ENCODE measurements around the gene PRPS2. TPM values are rescaled to one million over a fixed set of nuclear protein-coding genes. Genes with fewer than 3 reads are reported as not detected.

The PRPS2 gene
- total and polyA plus RNA-seq, 2 of the 8 experiments (the other 6 are each of a cell fraction or from before 2014, with no cell fraction given), result 11.8 to 31.4 TPM

DNA sequence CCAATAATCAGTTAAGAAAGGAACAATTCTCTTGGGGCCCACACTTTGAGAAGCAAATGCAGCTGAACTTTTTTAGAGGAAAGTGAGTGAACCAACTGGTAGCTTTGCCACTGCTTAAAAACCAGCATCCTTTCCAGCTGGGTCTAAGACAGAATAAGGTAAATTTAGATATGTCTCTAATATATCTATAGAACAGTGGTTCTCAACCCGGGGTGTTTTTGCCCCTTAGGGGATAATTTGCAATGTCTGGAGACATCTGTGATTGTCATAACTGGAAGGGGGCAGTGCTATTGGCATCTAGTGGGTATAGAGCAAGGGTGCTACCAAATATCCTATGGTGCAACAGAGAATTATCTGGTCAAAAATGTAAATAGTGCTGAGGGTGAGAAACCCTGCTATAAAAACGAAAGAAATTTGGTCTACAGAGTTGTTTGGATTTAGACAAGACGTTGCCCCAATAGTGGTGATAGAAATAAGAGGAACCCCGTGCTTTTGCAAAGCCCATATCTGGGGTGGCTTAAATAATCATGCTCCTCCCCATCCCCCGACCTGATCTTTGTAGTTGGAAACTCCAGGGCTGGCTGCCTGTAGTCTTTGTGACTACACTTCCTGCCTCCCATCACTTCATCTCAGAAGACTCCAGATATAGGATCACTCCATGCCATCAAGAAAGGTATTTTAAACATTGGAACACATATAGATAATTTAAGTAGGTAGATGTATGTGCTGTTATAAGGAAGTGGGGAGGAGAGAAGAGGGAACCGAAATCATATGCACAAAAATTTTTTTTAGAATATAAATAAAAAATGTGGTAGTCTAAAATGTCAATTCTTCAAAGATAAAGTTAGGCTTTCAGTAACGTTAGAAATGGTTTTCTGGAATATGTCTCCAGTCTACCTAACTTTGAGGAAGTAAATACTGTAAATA, 75.5 kb downstream of the PRPS2 start, which contains the start of gene TLR7 (continued):
- TF ChIP-seq, protein P1, sequence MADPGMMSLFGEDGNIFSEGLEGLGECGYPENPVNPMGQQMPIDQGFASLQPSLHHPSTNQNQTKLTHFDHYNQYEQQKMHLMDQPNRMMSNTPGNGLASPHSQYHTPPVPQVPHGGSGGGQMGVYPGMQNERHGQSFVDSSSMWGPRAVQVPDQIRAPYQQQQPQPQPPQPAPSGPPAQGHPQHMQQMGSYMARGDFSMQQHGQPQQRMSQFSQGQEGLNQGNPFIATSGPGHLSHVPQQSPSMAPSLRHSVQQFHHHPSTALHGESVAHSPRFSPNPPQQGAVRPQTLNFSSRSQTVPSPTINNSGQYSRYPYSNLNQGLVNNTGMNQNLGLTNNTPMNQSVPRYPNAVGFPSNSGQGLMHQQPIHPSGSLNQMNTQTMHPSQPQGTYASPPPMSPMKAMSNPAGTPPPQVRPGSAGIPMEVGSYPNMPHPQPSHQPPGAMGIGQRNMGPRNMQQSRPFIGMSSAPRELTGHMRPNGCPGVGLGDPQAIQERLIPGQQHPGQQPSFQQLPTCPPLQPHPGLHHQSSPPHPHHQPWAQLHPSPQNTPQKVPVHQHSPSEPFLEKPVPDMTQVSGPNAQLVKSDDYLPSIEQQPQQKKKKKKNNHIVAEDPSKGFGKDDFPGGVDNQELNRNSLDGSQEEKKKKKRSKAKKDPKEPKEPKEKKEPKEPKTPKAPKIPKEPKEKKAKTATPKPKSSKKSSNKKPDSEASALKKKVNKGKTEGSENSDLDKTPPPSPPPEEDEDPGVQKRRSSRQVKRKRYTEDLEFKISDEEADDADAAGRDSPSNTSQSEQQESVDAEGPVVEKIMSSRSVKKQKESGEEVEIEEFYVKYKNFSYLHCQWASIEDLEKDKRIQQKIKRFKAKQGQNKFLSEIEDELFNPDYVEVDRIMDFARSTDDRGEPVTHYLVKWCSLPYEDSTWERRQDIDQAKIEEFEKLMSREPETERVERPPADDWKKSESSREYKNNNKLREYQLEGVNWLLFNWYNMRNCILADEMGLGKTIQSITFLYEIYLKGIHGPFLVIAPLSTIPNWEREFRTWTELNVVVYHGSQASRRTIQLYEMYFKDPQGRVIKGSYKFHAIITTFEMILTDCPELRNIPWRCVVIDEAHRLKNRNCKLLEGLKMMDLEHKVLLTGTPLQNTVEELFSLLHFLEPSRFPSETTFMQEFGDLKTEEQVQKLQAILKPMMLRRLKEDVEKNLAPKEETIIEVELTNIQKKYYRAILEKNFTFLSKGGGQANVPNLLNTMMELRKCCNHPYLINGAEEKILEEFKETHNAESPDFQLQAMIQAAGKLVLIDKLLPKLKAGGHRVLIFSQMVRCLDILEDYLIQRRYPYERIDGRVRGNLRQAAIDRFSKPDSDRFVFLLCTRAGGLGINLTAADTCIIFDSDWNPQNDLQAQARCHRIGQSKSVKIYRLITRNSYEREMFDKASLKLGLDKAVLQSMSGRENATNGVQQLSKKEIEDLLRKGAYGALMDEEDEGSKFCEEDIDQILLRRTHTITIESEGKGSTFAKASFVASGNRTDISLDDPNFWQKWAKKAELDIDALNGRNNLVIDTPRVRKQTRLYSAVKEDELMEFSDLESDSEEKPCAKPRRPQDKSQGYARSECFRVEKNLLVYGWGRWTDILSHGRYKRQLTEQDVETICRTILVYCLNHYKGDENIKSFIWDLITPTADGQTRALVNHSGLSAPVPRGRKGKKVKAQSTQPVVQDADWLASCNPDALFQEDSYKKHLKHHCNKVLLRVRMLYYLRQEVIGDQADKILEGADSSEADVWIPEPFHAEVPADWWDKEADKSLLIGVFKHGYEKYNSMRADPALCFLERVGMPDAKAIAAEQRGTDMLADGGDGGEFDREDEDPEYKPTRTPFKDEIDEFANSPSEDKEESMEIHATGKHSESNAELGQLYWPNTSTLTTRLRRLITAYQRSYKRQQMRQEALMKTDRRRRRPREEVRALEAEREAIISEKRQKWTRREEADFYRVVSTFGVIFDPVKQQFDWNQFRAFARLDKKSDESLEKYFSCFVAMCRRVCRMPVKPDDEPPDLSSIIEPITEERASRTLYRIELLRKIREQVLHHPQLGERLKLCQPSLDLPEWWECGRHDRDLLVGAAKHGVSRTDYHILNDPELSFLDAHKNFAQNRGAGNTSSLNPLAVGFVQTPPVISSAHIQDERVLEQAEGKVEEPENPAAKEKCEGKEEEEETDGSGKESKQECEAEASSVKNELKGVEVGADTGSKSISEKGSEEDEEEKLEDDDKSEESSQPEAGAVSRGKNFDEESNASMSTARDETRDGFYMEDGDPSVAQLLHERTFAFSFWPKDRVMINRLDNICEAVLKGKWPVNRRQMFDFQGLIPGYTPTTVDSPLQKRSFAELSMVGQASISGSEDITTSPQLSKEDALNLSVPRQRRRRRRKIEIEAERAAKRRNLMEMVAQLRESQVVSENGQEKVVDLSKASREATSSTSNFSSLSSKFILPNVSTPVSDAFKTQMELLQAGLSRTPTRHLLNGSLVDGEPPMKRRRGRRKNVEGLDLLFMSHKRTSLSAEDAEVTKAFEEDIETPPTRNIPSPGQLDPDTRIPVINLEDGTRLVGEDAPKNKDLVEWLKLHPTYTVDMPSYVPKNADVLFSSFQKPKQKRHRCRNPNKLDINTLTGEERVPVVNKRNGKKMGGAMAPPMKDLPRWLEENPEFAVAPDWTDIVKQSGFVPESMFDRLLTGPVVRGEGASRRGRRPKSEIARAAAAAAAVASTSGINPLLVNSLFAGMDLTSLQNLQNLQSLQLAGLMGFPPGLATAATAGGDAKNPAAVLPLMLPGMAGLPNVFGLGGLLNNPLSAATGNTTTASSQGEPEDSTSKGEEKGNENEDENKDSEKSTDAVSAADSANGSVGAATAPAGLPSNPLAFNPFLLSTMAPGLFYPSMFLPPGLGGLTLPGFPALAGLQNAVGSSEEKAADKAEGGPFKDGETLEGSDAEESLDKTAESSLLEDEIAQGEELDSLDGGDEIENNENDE (IDR thresholded peaks at IDR 0.05; ENCODE audit: insufficient replicate concordance, low read length), result no peak
- TF ChIP-seq RNF2 (IDR thresholded peaks at IDR 0.05; ENCODE audit: borderline replicate concordance, low read depth, low read length, missing control alignments, poor library complexity, severe bottlenecking) (no peak), SRF (IDR thresholded peaks at IDR 0.05; ENCODE audit: low read depth, low read length) (no peak), POLR2AphosphoS5 (IDR thresholded peaks at IDR 0.05; ENCODE audit: low read depth, low read length) (no peak), JUND (IDR thresholded peaks at IDR 0.05; ENCODE audit: low read length) (no peak), SP2 (IDR thresholded peaks at IDR 0.05; ENCODE audit: low read length) (no peak), SP1 (IDR thresholded peaks at IDR 0.05; ENCODE audit: low read depth, low read length) (no peak), FOSL1 (IDR thresholded peaks at IDR 0.05; ENCODE audit: insufficient read depth, low read depth, low read length) (no peak), NRF1 (IDR thresholded peaks at IDR 0.05; ENCODE audit: low read depth, low read length) (no peak)
